Adipocyte (in vitro differentiated cells): ENCODE results near the gene ABCD3.

Source experiments
- DNase-seq: peaks from one replicate; pipeline ENCODE4 v3.0.0-alpha.2; 2015; ENCODE audit warnings: low read depth
- H3K27me3 ChIP-seq: replicated peaks from 2 replicates; pipeline ENCODE4 v1.7.0; 2013; ENCODE audit warnings: mild to moderate bottlenecking, low read length, moderate library complexity; ENCODE audit not compliant: control insufficient read depth, insufficient read depth
- H3K36me3 ChIP-seq: 2 replicates; pipeline ENCODE4 v1.7.0; 2013; ENCODE audit warnings: low read length, mild to moderate bottlenecking, moderate library complexity; ENCODE audit not compliant: control insufficient read depth, insufficient read depth, severe bottlenecking
- H3K4me1 ChIP-seq: 2 replicates; pipeline ENCODE4 v1.7.0; 2013; ENCODE audit warnings: mild to moderate bottlenecking, low read length, moderate library complexity; ENCODE audit not compliant: control insufficient read depth, insufficient read depth
- H3K4me3 ChIP-seq: 2 replicates; pipeline ENCODE4 v1.7.0; 2013; ENCODE audit warnings: mild to moderate bottlenecking, low read length, moderate library complexity
- H3K9ac ChIP-seq: 2 replicates; pipeline ENCODE4 v1.7.0; 2013; ENCODE audit warnings: mild to moderate bottlenecking, low read length, moderate library complexity
- H3K9me3 ChIP-seq: 2 replicates; pipeline ENCODE4 v1.7.0; 2013; ENCODE audit warnings: mild to moderate bottlenecking, low read length, moderate library complexity; ENCODE audit not compliant: control insufficient read depth

Gene ABCD3

GRCh38 chr1:94394247-94394646, 23.9 kb upstream of the ABCD3 start:
- no peak for DNase-seq
- H3K36me3 ChIP-seq = no peaks in the 10 kb centered on the region
- H3K27me3 ChIP-seq = peaks cover 12% of the 10 kb centered on the region
- H3K9ac ChIP-seq = no peak overlapping the region
- no peaks in the 10 kb centered on the region for H3K4me1 ChIP-seq
- H3K9me3 ChIP-seq = peaks cover 4% of the 10 kb centered on the region
- H3K4me3 ChIP-seq = no peak overlapping the region

DNA sequence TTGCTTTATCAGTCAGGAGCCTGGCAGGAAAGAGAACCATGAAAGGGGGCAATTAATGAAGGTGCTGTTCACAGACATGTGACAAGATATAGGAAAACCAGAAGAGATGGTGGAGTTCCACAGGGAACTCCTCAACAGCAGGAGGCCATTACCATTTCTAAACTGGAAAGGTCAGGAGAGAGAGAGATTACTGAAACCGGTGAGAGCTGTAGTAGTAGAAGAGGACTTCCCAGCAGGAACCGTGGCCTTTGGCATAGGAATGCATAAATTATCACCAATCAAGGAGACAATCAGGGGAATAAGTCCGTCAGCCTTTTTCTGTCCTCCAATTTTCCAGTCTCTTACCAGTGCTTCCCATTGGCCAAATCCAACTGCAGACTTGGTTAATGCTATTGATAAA, 23.0 kb upstream of the ABCD3 start:
- no peaks in the 10 kb centered on the region for H3K4me1 ChIP-seq
- no peak overlapping the region for H3K9ac ChIP-seq
- no peaks in the 10 kb centered on the region for H3K9me3 ChIP-seq
- DNase-seq = no peak
- H3K27me3 ChIP-seq = peaks cover 16% of the 10 kb centered on the region
- H3K4me3 ChIP-seq = no peak overlapping the region
- H3K36me3 ChIP-seq = no peaks in the 10 kb centered on the region

DNA sequence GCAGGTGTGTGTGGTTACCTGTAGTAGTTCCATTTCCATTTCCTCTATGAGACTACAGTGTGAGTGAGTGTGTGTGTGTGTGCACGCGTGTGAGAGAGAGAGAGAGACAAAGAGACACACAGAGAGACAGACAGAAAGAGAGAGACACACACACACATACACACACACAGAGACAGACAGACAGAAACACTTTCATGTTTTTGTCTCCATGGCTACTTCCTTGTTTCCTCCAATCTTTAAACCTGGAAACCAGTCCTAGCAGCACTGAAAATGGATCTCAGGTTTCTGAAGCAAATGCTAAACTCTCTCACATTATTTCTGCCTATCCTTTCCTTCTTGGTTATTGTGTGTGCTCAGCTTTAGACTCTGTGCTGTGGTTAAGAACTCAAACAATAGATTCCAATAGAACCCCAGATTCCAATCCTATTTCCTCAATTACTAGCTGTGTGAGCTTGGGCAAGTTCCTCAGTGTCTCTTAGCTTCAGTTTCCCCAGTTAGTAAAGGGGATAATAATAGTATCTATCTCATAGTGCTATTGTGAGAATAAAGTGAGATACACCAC, 22.4 kb upstream of the ABCD3 start:
- no peak for DNase-seq
- H3K27me3 ChIP-seq = peaks cover 16% of the 10 kb centered on the region
- no peaks in the 10 kb centered on the region for H3K36me3 ChIP-seq
- H3K9me3 ChIP-seq = no peaks in the 10 kb centered on the region
- H3K4me1 ChIP-seq = peaks cover under 1% of the 10 kb centered on the region
- no peak overlapping the region for H3K4me3 ChIP-seq
- no peak overlapping the region for H3K9ac ChIP-seq

DNA sequence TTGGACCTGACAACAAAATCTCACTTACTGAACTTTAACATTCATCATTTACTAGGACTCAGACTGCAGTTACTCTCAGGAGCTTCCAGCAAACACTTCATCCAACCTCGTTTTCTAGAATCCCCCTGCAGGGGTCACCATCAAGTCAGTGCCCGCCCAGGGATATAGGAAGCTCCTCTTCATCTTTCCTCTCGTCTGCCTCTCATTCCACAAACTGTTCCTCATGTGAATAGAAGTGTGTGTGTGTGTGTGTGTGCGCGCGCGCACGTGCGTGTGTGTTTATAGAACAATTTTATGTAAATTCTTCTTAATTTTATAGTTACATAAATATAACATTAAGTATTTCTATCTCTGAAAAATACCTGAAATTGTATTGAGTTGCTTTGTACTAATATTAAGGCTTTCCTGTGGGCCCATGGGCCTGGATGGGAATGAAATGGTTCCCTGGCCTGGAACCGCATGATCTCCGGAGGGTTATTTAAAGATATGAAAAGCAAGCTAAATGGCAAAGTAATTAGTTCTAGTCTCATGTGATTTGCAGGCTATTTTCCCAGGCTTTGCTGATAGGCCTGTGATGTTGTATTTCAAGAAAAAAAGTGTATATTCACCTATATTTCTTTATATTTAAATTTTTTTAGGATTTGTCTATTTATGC, 21.7 kb upstream of the ABCD3 start:
- no peaks in the 10 kb centered on the region for H3K36me3 ChIP-seq
- DNase-seq = no peak
- no peaks in the 10 kb centered on the region for H3K9me3 ChIP-seq
- peaks cover 16% of the 10 kb centered on the region for H3K27me3 ChIP-seq
- H3K4me1 ChIP-seq = peaks cover 6% of the 10 kb centered on the region
- no peak overlapping the region for H3K4me3 ChIP-seq
- H3K9ac ChIP-seq = no peak overlapping the region

GRCh38 chr1:94398356-94398755, 19.8 kb upstream of the ABCD3 start:
- Histone ChIP-seq H3K4me1 (peaks cover 6% of the 10 kb centered on the region), H3K9me3 (no peaks in the 10 kb centered on the region), H3K36me3 (no peaks in the 10 kb centered on the region), H3K4me3 (no peak overlapping the region), H3K27me3 (peaks cover 16% of the 10 kb centered on the region), H3K9ac (no peak overlapping the region)
- DNase-seq = peak; percentile 30

GRCh38 chr1:94399453-94399852, 18.7 kb upstream of the ABCD3 start:
- no peak for DNase-seq
- Histone ChIP-seq H3K4me1 (peaks cover 6% of the 10 kb centered on the region), H3K9me3 (no peaks in the 10 kb centered on the region), H3K9ac (no peak overlapping the region), H3K36me3 (no peaks in the 10 kb centered on the region), H3K27me3 (peaks cover 7% of the 10 kb centered on the region), H3K4me3 (no peak overlapping the region)

- H3K4me3 ChIP-seq = no peak overlapping the region
- H3K9me3 ChIP-seq = no peaks in the 10 kb centered on the region
- H3K27me3 ChIP-seq = peaks cover 5% of the 10 kb centered on the region
- peaks cover 6% of the 10 kb centered on the region for H3K4me1 ChIP-seq
- no peak overlapping the region for H3K9ac ChIP-seq
- peak; percentile 52 for DNase-seq
- H3K36me3 ChIP-seq = no peaks in the 10 kb centered on the region
These were observed 17.0 kb upstream of the ABCD3 start for GRCh38 chr1:94401206-94401605.

DNA sequence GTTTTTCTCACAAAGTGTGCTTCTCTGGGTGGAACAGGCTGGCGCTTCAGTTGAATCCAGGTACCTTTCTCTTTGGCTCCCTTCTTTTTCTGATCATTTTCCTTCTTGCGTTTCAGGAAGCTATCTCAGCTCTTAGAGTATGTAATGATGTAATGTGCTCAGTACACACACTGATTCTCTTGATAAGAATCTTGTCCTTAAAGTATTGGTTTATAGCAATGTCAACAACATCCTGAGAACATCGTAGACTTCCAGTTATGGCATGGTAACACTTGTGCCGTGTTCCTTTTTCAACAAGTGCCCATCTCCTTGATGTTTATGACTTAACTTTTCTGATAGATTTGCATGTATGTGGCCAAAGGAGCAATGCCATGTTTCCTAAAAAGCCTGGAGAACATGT, 11.7 kb upstream of the ABCD3 start:
- H3K27me3 ChIP-seq = no peaks in the 10 kb centered on the region
- H3K9ac ChIP-seq = no peak overlapping the region
- no peak overlapping the region for H3K4me3 ChIP-seq
- no peaks in the 10 kb centered on the region for H3K9me3 ChIP-seq
- H3K36me3 ChIP-seq = no peaks in the 10 kb centered on the region
- DNase-seq = no peak
- H3K4me1 ChIP-seq = no peaks in the 10 kb centered on the region

GRCh38 chr1:94408104-94408830, 9.9 kb upstream of the ABCD3 start:
- H3K4me1 ChIP-seq = no peaks in the 10 kb centered on the region
- no peaks in the 10 kb centered on the region for H3K9me3 ChIP-seq
- DNase-seq = no peak
- H3K36me3 ChIP-seq = no peaks in the 10 kb centered on the region
- H3K27me3 ChIP-seq = no peaks in the 10 kb centered on the region
- H3K4me3 ChIP-seq = no peak overlapping the region
- no peak overlapping the region for H3K9ac ChIP-seq

- H3K9ac ChIP-seq = no peak overlapping the region
- H3K27me3 ChIP-seq = no peaks in the 10 kb centered on the region
- H3K36me3 ChIP-seq = no peaks in the 10 kb centered on the region
- no peaks in the 10 kb centered on the region for H3K9me3 ChIP-seq
- H3K4me3 ChIP-seq = no peak overlapping the region
- no peak for DNase-seq
- no peaks in the 10 kb centered on the region for H3K4me1 ChIP-seq
These were observed 7.0 kb upstream of the ABCD3 start for GRCh38 chr1:94411237-94411636.

DNA sequence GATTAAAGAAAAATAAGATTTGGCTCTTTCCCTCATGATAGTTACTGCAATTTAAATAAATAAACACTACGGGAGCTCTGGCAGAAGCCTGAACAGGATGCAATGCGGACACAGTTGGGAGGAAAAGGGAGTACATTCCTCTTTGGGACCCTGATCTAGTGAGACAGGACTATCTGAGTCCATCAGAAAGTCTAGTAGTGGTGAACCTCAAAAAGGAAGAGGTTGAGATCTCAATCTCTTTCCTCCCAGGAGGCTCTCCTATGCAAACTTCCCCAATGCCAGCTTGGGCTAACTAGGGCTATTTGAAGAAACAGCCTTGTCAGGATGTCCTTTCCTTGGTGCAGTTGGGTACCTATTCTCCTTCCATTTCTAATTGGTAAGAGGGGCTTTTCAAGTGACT, 4.9 kb upstream of the ABCD3 start:
- H3K4me1 ChIP-seq = peaks cover 10% of the 10 kb centered on the region
- no peaks in the 10 kb centered on the region for H3K36me3 ChIP-seq
- H3K27me3 ChIP-seq = no peaks in the 10 kb centered on the region
- H3K4me3 ChIP-seq = no peak overlapping the region
- H3K9ac ChIP-seq = no peak overlapping the region
- H3K9me3 ChIP-seq = no peaks in the 10 kb centered on the region
- no peak for DNase-seq
